GM21367 (cell line): ENCODE measurements around the gene GAD2.

Experiments
- ATAC-seq: cut with Tn5 transposase; IDR thresholded peaks from one replicate; pipeline ENCODE4 v1.9.1; 2021; ENCODE audit not compliant: unreplicated experiment

Gene GAD2

DNA sequence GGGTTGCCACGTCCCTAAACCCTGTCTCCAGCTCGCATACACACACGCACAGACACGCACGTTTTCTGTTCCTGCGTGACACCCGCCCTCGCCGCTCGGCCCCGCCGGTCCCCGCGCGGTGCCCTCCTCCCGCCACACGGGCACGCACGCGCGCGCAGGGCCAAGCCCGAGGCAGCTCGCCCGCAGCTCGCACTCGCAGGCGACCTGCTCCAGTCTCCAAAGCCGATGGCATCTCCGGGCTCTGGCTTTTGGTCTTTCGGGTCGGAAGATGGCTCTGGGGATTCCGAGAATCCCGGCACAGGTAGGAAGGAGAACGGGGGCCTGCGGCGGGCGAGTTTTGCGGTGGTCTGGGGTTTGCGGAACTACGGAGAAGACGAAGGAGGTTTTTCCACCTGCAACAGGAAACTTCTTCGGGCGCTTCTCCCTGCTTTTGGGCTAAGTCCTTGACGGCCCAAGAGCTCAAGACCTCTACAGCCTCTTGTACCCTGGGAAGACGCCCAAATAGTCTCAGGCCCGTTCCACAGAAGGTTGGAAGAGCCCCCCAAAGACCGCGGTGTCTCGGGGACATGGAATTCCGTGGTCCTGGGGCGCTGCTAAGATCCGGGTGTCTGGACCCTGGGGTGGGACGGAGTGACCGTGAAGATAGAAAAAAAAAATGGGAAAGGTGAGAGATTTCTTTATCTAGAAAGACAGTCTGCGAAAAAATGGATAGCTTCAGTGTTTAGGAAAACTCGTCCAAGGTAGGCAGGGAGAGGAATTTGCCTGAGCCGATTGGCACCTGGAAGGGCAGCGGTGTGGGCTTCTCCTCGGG lies at the start of gene GAD2:
TSS of gene GAD2 (plus strand) at position 190 of the 811 bp plus-strand sequence. CDS start at position 226, 36 bp downstream.
- no peak for ATAC-seq

DNA sequence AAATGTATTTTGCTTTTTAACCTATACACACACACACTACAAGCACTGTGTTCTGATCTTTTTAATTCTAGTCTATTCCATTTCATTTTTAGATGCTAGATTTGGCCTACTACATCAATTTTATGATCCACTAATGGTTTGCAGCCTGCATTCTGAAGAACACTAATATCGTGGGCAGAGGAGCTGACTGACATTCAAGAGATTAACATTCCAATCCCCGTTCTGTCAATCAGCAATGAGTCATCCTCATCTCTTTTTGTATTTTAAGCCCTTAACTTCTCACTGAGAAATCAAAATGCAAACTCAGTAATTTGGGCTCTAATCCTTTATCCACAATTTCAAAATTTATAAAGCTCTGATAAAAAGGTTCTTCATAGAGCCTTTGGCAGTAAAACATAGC lies 47.1 kb upstream of the GAD2 start:
- ATAC-seq: no peak

- ATAC-seq: no peak
These were observed 44.4 kb upstream of the GAD2 start for GRCh38 chr10:26172131-26172530.

DNA sequence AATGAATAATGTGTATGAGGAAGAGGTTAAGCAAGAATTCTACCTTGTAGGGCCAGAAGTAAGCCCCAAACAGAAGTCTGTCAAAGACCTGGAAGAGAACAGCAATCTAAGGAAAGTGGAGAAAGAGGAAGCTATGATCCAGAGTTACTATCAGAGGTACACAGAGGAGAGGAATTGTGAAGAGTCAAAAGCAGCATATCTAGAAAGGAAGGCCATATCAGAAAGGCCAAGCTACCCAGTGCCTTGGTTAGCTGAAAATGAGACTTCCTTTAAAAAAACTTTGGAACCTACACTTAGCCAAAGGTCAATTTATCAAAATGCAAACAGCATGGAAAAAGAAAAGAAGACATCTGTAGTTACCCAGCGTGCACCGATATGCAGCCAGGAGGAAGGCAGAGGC lies 42.7 kb upstream of the GAD2 start:
- ATAC-seq: no peak

- ATAC-seq: no peak
These were observed 39.2 kb upstream of the GAD2 start for GRCh38 chr10:26177341-26177740.

DNA sequence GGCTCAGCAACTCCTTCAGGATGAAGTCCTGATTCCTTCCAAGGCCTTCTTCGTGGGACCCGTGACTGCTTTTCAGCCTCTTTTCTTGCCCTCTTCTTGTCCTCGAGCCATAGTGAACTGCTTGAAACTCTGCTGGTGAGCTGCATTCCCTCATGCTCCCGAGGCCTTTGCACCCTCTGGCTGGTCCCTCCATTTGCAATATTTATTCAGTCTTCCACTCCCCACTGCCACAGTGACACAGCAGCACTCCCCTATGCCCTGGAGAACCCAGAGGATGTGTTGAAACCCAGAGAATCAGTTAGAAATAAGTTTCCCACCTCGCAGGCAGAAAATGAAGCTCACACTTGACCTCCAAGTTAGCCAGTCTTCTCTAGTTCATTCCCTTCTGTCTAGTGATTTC lies 22.3 kb upstream of the GAD2 start:
- ATAC-seq: no peak

- ATAC-seq: no peak
These were observed 19.3 kb upstream of the GAD2 start for GRCh38 chr10:26197248-26197647.

DNA sequence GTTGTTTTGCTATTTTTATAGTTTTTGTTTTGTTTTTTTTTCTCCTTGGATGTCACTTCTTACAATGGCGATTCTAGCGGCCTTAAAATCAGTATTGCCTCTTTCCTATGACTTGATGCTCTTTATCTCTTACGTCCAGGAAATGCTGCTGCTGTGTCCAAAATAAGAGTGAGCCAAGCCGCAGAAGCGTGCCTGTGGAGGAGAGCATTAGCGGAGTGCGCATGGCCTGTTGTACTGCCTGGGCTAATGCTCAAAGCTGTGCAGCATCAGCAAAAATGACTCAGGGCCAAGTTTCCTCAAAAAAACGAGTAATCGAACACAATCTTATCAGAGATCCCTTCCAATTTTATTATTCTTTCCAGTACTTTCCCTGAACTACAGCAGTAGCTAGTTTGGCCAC lies 18.5 kb upstream of the GAD2 start:
- ATAC-seq: no peak

- no peak for ATAC-seq
These were observed 16.7 kb upstream of the GAD2 start for GRCh38 chr10:26199841-26200240.

DNA sequence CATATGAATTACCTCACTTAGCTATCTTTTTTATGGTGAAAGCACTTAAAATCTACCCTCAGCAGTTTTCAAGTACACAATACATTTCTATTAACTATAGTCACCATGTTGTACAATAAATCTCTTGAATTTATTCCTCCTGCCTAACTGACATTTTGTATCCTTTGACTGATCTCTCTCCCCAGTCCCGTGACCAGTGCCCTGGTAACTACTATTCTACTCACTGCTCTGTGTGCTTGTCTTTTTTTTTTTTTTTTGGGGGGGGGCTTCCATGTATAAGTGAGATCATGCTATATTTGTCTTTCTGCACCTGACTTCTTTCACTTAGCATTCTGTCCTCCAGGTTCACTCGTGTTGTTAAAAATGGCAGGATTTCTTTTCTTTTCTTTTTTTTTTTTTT lies 11.4 kb upstream of the GAD2 start:
- no peak for ATAC-seq

GRCh38 chr10:26211781-26212444 lies 4.7 kb upstream of the GAD2 start:
- ATAC-seq: no peak

DNA sequence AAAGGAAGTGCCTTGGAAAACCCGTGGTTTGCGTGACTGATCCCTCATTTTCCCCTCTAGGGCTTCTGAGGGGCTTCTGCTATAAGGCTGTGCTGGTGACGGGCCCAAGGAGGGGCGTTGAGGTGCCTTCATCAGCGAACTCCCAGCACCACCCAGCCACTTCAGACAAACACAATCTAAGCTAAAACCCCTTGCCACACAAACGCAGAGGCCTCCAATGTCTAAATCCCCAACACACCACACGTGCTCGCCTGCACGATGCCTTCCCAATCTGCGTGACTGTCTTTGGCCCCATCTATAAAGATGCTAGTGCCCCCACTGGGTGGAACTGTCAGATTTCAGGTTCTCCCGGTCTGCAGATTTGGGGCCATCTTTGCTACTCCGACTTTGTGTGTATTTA lies 4.1 kb upstream of the GAD2 start:
- ATAC-seq: no peak

- no peak for ATAC-seq
These were observed 3.3 kb upstream of the GAD2 start for GRCh38 chr10:26213157-26213800.

- ATAC-seq: no peak
These were observed 2.6 kb upstream of the GAD2 start for GRCh38 chr10:26214004-26214403.

GRCh38 chr10:26214551-26215395 lies 1.8 kb upstream of the GAD2 start:
- ATAC-seq: no peak

- no peak for ATAC-seq
These were observed 1.1 kb upstream of the GAD2 start for GRCh38 chr10:26215396-26215934.

GRCh38 chr10:26215935-26216584 lies 514 bp upstream of the GAD2 start:
- ATAC-seq: no peak

- no peak for ATAC-seq
These were observed 967 bp downstream of the GAD2 start for GRCh38 chr10:26217396-26218086.

DNA sequence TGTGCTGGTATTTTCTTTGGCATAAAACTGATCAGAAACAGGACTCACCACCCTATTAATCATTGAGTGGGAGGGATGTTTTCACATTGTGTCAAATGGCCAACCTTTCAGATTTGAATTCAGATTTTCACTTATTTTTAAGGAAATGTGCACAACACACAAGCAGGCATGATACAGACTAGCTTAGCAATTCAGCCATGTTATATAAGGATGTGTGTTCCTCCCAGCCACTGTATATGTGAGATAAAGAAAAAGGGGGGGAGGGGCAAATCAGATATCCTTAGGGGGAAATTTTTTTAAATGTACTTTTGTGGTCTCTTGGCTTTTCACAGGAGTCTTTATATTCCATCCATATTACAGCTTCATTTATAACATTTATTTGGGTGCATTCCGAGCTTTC lies 3.1 kb downstream of the GAD2 start:
- ATAC-seq: no peak

GRCh38 chr10:26220901-26221300 lies 4.3 kb downstream of the GAD2 start:
- no peak for ATAC-seq
